ENCODE results near the gene PDE2A.

Gene PDE2A

DNA sequence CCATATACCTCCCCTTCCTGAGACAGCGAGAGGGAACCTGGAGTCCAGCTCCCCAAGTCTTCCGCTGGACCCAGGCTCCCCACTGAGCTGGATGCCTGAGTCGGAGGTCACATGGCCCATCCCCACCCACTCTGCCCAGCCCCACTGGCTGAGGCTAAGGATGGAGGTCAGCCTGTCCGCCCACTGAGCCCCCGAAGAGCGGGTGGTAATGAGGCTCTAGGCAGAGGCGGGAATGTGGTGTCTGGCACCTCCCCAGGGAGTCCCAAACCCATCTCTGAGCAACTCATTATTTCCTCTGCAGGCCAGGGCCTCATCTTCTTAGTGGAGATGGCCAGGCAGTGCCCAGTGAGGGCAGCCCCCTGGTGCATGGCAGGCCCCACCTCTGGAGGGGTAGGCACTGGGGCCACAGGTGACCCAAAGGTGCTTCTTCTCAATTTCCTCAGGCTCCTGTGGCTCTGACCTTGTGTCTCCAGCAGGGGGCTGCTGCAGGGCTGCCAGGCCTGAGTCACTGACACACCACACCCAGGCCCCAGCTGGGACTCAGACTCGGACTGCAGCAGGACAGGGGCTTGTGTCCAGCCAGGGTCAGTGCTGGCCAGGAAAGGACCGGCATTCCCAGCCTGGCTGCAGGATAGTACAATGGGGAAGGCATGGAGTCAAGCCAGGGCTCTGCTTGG is 10.2 kb upstream of the PDE2A start:
- peak in 2 of 3 experiments; percentile 12 to 18 for DNase-seq (ENCODE audit: low read depth in 3 of 3)

DNA sequence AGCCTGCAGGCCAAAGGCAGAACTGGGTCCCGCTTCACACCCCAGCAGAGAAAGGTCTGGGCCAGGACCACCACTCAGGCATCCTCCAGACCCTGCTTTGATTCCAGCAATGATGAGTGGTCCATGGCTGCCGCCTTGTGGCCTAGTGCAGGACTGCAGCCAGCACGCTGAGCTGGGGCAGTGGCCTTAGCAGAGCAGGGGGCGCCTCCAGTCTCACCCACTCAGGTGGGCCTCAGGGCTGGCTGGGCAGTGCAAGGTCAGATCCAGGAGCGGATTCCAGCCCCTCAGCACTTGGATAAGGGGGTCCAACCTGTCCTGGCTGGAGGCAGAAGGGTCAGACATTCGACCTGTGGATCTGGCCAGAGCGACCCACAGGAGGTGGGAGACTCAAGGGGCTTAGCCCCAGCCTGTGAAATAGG is 9.6 kb upstream of the PDE2A start:
- DNase-seq (ENCODE audit: low read depth in 3 of 3): peak; percentile 38 to 43 (median 39)

DNA sequence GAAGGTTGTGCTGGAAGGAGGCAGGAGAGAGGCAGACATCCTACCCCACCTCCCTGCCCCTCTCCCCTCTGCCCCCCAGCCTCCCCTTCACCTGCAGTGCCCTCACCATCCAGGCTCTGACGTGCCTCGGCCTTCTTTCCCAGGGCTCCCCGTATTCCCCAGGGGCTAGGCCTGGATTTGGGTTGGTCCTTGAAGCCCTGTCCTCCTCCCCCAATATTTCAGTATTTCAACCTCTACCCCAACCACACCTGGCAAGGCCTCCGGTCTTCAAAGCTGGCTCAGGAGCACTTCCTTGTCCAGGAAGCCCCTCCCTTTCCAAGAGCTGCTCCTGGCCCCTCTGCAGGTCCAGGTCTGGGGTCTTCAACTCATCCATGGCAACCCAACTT is 8.6 kb upstream of the PDE2A start:
- no peak for DNase-seq (ENCODE audit: low read depth in 3 of 3)

DNA sequence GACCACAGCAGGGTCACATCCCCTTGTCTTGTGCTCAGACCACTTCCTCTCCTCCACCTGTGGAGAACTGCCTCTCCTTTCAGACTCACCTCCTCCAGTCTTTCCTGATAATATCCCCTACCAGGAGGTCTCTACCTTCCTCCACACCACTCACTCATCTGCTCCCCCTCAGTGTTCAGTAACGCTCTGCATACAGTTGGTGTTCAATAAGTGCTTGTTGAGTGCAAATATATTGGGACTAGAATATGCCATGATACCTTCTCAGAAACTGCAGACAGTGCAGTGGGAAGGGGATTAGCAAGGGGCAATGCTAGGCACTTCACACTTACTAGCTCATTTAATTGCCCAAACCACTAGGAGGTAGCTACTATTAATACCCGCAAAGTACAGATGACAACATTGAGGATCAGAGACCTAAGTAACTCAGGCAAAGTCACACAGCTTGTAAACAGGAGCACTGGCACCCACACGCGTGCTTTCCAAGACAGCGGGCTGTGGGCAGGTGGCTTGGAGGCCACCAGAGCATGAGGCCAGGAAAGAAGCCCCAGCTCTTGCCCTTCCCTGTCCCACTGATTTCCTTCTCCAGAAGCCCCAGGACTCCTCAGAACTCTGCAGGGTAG is 8.1 kb upstream of the PDE2A start:
- no peak for DNase-seq (ENCODE audit: low read depth in 3 of 3)

DNA sequence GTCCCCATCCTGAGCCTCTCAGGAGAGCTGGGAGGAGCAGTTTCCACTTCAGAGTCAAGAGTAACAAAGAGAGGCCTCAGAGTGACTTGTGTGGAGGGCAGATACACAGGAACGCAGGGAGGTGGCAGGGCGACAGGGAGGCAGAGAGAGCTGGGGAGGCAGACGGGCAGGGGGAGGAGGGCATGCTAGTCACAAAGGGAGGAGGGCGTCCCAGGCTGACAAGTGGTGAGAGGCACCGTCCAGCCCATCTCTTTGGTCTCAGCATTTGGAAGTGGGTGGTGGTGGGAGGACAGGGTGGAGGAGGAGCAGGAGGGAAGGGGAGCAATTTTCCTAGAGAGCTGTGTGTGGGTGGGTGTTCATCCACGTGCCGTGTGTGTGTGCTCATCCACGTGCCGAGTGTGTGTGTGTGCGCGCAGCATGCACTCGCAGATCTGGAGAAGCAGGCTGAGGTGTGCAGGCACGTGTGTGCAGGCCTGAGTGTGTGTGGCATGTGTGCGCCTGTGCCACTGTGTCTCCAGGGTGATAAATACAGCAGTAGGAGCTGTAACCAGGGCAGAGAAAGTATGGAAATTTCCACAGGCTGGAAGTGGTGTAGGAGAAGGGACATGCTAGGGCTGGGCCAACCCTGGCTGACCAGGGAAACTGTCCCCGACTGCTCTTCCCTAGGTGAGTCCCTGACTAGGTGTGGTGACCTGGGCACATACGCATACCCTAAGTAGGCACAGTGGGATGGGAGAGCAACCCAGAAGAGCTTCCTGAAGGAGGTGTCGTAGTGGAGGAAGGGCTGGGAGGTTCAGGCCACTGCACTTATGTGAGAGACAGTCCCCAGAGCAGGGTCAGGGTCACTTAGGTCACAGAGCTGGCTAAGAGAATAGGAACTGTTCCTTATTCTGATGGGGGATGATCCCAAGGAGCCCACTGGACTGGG is 7.3 kb upstream of the PDE2A start:
- no peak for DNase-seq (ENCODE audit: low read depth in 3 of 3)

DNA sequence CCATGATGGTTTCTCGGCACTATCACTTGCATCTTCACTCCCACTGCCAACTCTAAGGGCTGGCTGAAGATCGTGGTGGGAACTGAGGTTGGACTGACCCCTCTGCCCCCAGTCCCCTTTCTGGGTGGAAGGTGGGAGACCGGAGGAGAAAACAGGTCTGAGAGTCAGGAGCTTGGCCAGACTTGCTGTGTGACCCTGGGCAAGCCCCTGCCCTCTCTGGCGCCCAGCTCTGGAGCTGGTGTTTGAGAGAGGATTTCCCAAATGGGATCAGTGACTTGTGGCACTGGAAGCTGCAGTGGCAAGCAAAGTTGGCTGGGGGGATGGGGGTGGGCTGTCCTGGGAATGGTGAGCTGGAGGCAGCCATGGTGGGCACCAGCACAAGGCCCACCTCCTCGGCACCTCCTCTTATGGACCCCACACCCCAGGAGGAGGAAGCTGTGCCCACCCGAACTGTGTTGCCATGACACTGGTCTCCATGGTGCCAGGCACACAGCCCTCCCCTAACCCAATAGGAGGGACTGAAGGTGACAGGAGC is 6.5 kb upstream of the PDE2A start:
- no peak for DNase-seq (ENCODE audit: low read depth in 3 of 3)

DNA sequence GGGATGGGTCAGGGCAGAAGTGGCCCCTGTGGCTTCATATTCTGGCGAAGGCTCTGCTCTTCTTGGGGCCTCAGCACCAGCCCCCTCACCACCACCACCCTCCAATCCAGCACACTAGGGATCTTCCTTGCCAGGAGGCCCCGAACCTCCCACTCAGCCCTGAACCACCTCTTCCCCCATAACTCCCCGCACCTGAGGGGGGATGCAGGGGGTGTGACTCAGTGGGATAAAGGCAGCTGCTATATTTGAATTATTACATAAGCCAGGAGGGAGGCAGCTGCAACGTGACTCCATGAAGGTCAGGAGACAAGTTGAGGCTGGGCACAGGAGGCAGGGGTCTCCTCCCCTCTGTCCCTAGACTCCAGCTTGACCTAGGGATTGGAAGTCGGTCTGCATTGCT is 5.6 kb upstream of the PDE2A start:
- no peak for DNase-seq (ENCODE audit: low read depth in 3 of 3)

DNA sequence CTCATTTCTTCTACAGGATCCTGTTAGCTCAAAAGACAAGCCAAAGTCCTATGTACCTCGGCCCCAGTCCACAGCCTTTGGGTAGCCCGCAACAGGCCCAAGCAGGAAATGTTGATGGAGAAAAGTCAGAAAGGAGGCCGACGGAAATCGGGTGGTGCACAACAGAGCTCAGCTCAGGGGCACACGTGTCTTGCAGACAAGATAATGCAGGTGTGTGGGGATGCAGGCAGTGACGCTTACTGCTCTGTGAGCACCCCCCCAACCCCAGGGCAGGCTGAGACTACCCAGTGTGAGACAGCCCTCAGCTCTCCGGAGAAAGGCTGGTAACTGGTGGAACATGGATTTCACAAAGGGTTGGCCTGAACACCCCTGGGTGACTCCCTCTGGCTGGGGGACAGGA is 4.3 kb upstream of the PDE2A start:
- no peak for DNase-seq (ENCODE audit: low read depth in 3 of 3)

DNA sequence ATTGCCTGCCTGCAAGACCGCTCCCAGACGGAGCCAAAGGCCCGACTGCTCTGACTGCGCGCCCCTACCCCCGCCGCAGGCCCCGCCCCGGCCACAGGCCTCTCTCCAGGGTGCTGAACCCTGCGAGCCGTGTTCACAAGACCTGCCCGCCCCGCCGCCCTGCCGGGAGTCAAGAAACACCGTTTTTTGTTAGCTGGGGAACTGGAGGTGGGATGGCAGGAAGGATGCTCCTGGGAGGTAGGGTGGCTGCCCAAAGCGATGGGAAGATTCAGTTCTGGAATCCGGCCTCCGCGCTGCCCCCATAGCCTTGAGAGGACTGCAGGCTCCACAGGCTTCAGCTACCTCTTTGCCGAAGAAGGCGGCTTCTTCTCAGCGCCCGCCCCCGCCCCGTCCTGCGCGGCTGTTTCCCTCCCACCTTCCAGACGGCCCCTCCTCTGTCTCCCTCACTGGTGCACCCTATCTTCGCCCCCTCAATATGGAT is 2.7 kb upstream of the PDE2A start:
- peak; percentile 27 to 55 (median 40) for DNase-seq (ENCODE audit: low read depth in 3 of 3)

DNA sequence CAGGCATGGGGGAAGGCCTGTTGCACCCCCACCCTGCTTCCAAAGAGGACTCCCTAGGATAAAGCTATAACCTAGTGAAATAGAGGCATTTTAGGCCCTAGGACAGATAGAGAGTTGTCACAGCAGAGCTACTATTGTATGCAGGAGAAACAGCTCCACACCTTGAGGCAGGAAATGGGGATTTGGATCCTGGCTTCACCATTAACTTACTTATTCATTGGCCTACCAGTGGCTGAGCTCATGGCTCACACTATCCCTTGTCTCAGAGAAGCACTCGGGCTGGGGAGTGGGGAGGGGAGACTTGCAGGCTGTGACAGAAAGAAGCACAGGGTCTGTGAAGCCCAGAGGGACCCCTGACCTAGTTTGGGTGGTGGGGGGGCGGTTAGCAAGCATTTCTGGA is 999 bp upstream of the PDE2A start:
- no peak for DNase-seq (ENCODE audit: low read depth in 3 of 3)

DNA sequence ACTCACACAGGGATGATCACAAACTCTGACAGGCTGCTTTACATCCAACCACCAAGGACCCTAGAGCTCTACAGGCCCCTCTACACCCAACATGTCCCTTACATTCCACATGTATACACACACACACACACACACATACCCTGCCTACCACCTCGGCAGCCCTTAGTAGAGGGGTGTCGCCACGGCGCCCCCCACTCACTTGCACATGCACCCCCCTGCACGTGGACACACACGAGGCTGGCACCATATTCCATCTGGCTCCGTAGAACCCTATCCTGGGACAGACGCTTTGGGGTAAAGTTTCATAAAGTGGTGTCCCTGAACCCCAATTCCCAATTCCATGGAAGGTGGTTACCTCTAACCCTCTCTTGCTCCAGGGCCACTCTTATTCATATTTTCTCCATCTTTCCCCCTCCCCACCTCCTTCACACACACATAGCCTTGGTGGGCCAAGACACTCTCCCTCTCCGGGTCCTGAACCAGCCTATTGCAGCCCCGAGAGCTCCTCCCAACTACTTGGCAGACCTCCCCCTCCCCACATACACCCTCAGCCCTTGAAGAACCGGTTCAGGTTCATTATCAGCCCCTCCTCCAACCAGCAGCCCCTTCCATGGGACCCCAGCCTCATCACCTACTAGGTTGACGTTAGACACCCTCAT is 809 bp downstream of the PDE2A start:
- no peak for DNase-seq (ENCODE audit: low read depth in 3 of 3)

DNA sequence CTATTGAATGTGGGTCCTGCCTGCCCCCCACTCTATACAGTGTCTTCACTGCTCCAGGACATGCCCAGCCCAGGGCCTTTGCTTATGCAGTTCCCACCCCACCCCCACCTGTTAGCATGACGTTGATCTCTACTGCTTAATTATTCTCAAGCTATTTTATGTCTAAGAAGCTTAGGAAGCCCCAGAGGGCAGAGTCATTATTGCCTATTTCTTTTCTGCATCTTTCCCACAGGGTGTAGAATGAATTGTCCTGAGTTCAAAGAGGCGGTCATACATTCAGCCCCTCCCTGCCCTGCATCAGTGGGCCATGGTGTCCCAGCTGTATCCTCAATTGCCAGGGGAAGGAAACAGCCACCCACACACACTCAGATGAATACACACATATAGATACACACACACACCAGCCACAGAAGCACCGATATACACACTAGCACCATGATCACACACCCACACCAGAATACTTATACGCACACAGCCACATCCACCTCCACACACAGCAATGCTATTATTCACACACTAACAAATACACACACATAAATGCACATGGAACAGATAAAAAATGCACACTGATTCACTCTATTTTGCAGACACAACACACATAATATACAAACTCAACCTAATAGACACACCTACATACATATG is 1.5 kb downstream of the PDE2A start:
- no peak for DNase-seq (ENCODE audit: low read depth in 3 of 3)

DNA sequence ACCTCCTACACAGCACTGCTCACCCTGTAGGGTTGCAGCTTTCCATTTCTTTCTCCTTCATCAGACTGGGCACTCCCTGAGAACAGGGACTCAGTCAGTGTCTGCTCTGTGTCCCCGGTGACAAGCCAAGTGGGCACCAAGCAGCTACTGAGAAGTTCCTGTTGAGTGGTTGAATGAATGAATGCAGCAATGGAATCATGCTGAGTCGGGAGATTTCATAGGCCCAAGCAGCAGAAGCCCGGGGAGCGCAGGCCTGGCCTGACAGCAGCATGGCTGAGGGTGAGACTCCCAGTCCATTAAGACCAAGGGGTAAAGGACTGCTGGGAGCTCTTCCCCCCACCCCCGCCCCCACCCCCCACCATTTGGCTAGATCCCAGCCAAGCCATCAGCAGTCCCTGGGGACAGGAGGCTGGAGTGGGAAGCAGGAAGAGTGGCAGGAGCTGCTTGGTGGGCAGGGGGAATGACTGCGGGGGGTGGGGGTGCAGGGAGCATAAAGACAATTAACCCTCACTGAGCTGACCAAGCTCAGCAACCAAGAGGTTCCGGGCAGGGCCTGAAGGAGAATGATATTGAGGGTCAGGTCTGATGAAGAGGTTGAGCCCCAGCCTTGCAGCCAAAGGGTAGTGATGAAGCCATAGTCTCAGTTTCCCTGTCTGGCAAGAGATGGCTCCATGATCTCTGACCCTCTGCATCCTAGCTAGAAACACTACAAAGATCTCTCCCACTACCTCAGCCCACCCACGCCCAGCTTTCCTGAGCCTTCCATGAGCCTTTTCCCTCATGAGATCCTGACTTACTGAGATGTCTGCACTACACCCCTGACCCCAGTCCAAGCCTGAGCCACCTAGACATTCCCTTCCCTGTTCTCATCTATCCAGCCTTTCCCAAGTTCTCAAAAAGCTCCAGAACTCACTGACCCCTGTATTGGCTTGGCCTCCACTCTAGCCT is 2.8 kb downstream of the PDE2A start:
- no peak for DNase-seq (ENCODE audit: low read depth in 3 of 3)

DNA sequence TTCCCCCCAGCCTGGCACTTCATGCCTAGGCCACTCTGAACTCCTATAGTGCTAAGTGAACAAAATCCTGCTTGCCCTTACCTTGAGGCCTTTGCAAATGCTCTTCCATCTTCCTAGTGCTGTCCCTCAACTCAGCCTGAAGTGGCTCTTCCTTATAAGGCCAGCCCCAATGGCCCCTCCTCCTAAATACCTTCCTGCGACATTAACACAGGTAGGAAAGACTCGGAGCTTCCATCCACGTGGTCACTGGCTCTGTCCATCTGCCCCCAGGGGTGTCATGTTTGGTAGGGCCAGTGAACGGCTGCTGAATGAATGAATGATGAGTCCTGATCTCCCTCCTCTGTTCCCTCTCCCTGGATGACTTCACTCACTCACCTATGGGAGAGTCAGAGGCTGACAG is 4.2 kb downstream of the PDE2A start:
- no peak for DNase-seq (ENCODE audit: low read depth in 3 of 3)

DNA sequence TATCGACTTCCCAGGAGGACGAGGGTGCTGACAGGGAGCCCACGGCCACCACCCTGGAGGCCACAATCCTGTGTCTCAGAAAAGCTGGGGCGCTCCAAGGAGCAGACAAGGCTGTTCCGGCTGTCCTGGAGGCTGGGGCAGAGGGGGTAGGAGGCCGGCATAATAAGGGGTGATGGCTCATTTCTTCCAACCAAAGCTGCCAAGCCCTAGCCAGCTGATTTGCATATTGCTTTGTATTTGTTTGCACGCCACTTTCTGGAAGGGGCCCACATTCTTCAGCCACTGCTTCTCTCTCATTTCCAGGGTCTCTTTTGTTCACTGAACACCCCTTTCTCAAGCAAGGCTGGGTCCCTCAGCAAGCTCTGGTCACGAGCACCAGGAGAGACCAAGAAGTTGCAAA is 4.7 kb downstream of the PDE2A start:
- DNase-seq (ENCODE audit: low read depth in 3 of 3): no peak

DNA sequence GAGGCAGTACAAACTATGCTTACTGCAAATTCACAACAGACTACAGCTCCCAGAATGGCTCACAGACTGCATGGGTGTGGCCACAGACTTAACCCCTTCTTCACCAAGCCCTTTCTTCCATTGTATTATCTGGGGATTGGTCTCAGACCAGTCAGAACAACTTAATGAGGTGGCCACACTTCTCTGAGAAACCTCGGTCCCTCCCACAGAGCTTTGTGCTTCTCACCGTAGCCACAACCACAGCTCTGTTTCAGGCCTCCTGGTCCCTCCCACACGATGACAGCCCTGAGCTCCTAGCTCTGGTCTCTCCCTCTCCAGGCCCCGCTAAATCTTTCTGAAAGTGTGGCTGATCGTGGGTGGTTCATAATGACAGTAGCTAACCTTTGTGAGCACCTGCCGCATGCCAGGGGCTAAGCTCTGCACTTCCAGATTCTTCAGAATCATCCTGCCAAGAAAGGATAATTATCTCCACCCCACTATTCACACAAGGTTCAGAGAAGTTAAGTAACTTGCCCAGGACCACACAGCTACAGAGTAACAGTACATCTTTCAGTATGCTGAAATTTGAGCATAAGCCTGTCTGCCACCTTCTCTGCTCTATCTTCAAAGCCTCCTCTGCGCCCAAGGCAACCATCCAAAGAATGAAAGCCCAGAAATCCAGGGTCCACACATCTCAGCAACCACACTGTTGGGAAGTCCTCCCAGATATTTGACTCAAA is 5.4 kb downstream of the PDE2A start:
- DNase-seq (ENCODE audit: low read depth in 3 of 3): no peak

DNA sequence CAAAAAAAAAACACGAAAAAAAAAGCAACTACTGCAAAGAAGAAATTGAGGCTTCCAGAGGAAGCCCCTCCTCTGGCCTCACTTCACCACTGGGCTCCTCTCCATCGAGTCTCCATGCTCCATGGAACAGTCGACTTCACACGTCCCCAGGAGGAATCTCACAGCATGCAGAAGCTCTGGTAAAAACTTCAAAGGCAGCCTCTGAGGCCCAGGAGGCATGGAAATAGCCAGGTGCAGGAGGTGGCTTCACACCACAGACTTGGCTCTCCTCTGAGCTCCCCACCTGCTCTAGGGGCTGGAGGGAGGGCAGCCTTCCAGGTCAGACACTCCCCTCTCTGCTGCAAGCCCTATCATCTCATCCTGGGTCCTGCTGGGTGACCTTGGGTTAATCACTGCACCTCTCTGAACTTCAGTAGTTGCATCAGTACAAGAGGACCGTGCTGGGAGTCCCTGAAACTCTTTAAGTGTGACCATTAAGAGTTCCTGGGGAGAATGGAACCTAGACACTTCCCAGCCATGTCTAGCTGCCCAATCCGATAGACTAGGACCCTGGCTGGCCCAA is 8.2 kb downstream of the PDE2A start:
- DNase-seq (ENCODE audit: low read depth in 3 of 3): no peak

DNA sequence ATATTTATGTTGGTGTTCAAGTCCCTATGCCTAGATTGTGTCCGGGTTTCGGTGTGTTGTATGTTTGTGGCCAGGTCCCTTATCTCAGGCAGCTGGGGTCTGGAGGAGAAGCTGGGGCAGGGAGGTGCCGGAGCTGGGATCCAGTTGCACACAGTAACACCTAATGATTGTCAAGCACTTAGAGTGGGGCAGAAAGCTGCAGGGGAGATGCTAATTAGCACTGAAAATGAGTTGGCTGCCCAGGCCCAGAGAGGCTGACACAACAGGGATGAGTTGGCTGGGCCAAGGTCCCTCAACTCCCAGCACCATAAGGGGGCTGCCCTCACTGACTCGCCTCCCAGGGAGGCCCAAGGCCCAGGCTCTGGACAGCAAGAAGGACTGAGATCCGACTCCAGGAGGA is 12.2 kb downstream of the PDE2A start:
- no peak for DNase-seq (ENCODE audit: low read depth in 3 of 3)

DNA sequence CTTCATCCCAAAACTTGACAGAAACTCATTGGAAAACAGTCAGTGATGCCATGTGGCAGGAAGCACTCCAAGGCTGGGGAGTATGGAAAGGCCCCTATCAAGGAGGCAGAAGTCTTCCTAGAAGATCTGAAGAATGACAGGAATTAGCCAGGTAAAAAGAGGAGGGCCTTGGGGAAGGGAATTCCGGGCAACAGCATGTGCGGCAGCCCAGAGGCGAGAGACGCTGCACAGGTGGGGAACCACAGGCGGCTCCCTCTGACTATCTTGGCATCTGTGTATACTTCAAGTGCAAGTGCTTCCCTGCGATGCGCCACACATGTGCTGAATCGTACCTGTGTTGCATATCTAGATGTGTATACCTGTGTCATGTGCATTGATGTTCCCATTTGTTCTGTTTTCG is 12.7 kb downstream of the PDE2A start:
- DNase-seq (ENCODE audit: low read depth in 3 of 3): no peak

Measured in stimulated activated CD4-positive, alpha-beta T cell treated with anti-CD3 and anti-CD28 coated beads, TNF-alpha, amount 100 ng/mL, for 4 hours (primary cell).